Measurements from ENCODE around the gene DIPK1C. TPM values are rescaled to one million over a fixed set of nuclear protein-coding genes. Genes with fewer than 3 reads are reported as not detected.

Gene DIPK1C
- total RNA-seq, 2 experiments from 2014 or later: not detected

DNA sequence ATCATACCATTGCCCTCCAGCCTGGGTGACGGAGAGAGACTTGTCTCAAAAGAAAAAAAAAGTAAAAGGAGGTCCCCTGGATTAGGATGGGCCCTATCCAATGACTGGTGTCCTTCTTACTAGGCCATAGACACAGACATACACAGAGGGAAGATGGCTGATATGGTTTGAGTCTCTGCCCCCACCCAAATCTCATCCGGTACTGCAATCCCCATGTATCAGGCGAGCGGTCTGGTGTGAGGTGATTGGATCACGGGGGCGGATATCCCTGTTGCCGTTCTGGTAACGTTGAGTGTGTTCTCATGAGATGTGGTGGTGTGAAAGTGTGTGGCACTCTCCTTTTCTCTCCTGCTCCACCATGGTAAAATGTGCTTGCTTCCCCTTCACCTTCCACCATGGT lies 31.2 kb upstream of the DIPK1C start:
- Histone ChIP-seq H3K9me3 (ENCODE audit: control insufficient read depth in 1 of 2, insufficient read depth in 1 of 2, low read length in 2 of 2) (peaks cover 0 to 4% of the 10 kb centered on the region in 2 experiments), H3K4me1 (ENCODE audit: insufficient read depth, low read length) (peaks cover 10% of the 10 kb centered on the region), H3K27ac (ENCODE audit: low read depth in 1 of 2, low read length in 2 of 2) (no peak overlapping the region), H3K4me3 (ENCODE audit: low read length) (no peak overlapping the region), H3K27me3 (ENCODE audit: control insufficient read depth in 1 of 2, insufficient read depth in 2 of 2, low read length in 2 of 2) (no peaks in the 10 kb centered on the region), H3K36me3 (ENCODE audit: insufficient read depth, low read length) (no peaks in the 10 kb centered on the region)
- POLR2A ChIA-PET: no interaction called here
- TF ChIP-seq, protein P1, sequence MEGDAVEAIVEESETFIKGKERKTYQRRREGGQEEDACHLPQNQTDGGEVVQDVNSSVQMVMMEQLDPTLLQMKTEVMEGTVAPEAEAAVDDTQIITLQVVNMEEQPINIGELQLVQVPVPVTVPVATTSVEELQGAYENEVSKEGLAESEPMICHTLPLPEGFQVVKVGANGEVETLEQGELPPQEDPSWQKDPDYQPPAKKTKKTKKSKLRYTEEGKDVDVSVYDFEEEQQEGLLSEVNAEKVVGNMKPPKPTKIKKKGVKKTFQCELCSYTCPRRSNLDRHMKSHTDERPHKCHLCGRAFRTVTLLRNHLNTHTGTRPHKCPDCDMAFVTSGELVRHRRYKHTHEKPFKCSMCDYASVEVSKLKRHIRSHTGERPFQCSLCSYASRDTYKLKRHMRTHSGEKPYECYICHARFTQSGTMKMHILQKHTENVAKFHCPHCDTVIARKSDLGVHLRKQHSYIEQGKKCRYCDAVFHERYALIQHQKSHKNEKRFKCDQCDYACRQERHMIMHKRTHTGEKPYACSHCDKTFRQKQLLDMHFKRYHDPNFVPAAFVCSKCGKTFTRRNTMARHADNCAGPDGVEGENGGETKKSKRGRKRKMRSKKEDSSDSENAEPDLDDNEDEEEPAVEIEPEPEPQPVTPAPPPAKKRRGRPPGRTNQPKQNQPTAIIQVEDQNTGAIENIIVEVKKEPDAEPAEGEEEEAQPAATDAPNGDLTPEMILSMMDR (IDR thresholded peaks at IDR 0.05): no peak
- CTCF ChIA-PET: interaction anchor here (0.6 kb wide), 1 partner anchor 84 kb away, joined by 3 read pairs; no protein-coding TSS in a partner anchor
- no peaks in the 10 kb centered on the region for H3K27me3 Mint-ChIP-seq
- intact Hi-C loops (cut with DNase I, micrococcal nuclease): no loop called here
- peaks cover 16% of the 10 kb centered on the region for H3K4me1 Mint-ChIP-seq (ENCODE audit: low read depth)
- H3K36me3 Mint-ChIP-seq (ENCODE audit: low read depth): no peaks in the 10 kb centered on the region
- no peak for ATAC-seq (ENCODE audit: poor library complexity)
- H3K4me3 Mint-ChIP-seq: no peak overlapping the region
- no peak overlapping the region for H3K27ac Mint-ChIP-seq
- no peaks in the 10 kb centered on the region for H3K9me3 Mint-ChIP-seq
- DNase-seq: no peak

DNA sequence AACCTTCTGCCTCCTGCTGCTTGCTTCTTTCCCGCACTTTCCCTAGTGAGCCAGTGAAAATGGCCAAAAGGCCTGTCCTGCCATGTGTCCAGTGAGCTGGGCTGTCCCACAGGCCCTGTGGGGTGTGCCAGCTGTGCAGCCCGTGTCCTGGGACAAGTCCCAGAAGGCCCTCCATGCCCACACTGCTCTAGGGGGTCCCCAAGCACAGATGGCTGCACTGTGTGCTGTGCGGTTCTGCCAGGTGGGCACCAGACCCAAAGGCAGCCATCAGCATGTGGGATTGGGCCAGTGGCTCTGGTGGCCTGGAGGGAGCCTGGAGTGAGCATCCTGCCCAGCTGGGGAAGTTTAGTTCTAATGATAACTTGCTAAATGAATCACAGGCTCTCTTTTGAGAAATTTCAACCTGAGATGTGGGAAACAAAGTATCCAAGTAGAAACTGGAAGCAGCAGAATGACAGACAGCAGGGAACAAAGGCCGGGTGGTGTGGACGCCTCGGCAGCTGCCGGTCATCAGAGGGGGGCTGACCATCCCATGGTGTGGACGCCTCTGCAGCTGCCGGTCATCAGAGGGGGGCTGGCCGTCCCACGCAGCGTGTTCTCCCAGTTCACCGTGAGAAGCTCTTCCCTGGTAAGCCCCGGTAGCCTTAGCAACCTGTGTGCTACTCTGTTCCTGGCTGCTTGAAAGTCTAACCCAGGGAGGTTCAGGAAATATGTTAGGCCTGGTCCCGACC lies 29.2 kb upstream of the DIPK1C start:
- no peak overlapping the region for H3K4me3 ChIP-seq (ENCODE audit: low read length)
- POLR2A ChIA-PET: interaction anchor here (1.4 kb wide), 1 partner anchor 13 kb away, joined by 3 read pairs; no protein-coding TSS in a partner anchor
- CTCF ChIA-PET: interaction anchor here (1.2 to 1.7 kb wide), 2 partner anchors 133 to 144 kb away, joined by 4 to 5 read pairs; no protein-coding TSS in a partner anchor
- no peaks in the 10 kb centered on the region for H3K9me3 ChIP-seq (ENCODE audit: control insufficient read depth in 1 of 2, insufficient read depth in 1 of 2, low read length in 2 of 2)
- no peaks in the 10 kb centered on the region for H3K36me3 ChIP-seq (ENCODE audit: insufficient read depth, low read length)
- H3K4me1 Mint-ChIP-seq (ENCODE audit: low read depth): peaks cover 16% of the 10 kb centered on the region
- H3K27me3 Mint-ChIP-seq: no peaks in the 10 kb centered on the region
- TF ChIP-seq, protein P1 (IDR thresholded peaks at IDR 0.05): no peak
- no peaks in the 10 kb centered on the region for H3K36me3 Mint-ChIP-seq (ENCODE audit: low read depth)
- H3K27ac ChIP-seq (ENCODE audit: low read depth in 1 of 2, low read length in 2 of 2): no peak overlapping the region
- ATAC-seq (ENCODE audit: poor library complexity): no peak
- peaks cover 10% of the 10 kb centered on the region for H3K4me1 ChIP-seq (ENCODE audit: insufficient read depth, low read length)
- H3K27me3 ChIP-seq (ENCODE audit: control insufficient read depth in 1 of 2, insufficient read depth in 2 of 2, low read length in 2 of 2): no peaks in the 10 kb centered on the region
- H3K9me3 Mint-ChIP-seq: no peaks in the 10 kb centered on the region
- H3K4me3 Mint-ChIP-seq: no peak overlapping the region
- no peak overlapping the region for H3K27ac Mint-ChIP-seq
- no peak for DNase-seq
- intact Hi-C loops (cut with DNase I, micrococcal nuclease): no loop called here

DNA sequence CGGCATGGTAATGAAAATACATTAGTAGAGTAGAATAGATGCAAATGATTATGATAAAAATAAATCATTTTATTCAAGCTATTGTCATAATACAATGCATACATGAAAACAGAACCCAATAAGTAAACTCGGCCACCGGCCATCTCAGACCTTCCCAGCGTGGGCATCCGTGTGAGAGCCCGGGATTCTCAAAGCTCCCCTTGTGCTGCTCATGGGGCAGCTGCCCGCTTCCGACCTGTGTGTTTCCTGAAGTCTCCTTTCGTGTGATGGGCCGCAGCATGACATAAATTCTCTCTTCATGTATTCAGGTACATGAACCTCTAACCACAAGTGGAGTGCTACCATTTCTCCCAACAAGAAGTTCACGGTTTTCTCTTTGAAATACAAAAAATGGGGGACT lies 25.6 kb upstream of the DIPK1C start:
- Mint-ChIP-seq H3K4me1 (ENCODE audit: low read depth) (peaks cover 16% of the 10 kb centered on the region), H3K27ac (no peak overlapping the region), H3K4me3 (no peak overlapping the region), H3K9me3 (no peaks in the 10 kb centered on the region), H3K27me3 (no peaks in the 10 kb centered on the region), H3K36me3 (ENCODE audit: low read depth) (no peaks in the 10 kb centered on the region)
- Histone ChIP-seq H3K4me1 (ENCODE audit: insufficient read depth, low read length) (peaks cover 10% of the 10 kb centered on the region), H3K9me3 (ENCODE audit: control insufficient read depth in 1 of 2, insufficient read depth in 1 of 2, low read length in 2 of 2) (no peaks in the 10 kb centered on the region), H3K4me3 (ENCODE audit: low read length) (no peak overlapping the region), H3K36me3 (ENCODE audit: insufficient read depth, low read length) (no peaks in the 10 kb centered on the region), H3K27ac (ENCODE audit: low read depth in 1 of 2, low read length in 2 of 2) (no peak overlapping the region), H3K27me3 (ENCODE audit: control insufficient read depth in 1 of 2, insufficient read depth in 2 of 2, low read length in 2 of 2) (no peaks in the 10 kb centered on the region)
- TF ChIP-seq, protein P1 (IDR thresholded peaks at IDR 0.05): no peak
- intact Hi-C loops (cut with DNase I, micrococcal nuclease): no loop called here
- POLR2A ChIA-PET: no interaction called here
- ATAC-seq (ENCODE audit: poor library complexity) (no peak), DNase-seq (no peak)
- CTCF ChIA-PET: interaction anchor here (0.7 to 1.1 kb wide), 3 partner anchors 10 to 129 kb away, joined by 3 read pairs; no protein-coding TSS in a partner anchor
